Iris pigment epithelial cell (primary cell): Measurements from ENCODE around the gene KRT6A.
"Not testable (repeated sequence)": the region's sequence is repeated elsewhere in the genome, so short reads cannot be mapped to it uniquely, and the experiment has no call there.

Experiments used
- DNase-seq: peaks from one replicate; pipeline ENCODE4 v3.0.0-alpha.2; 2011; ENCODE audit warnings: low read depth

Gene KRT6A

GRCh38 chr12:52500574-52500973 is 7.5 kb upstream of the KRT6A start:
- DNase-seq = not testable (repeated sequence)

DNA sequence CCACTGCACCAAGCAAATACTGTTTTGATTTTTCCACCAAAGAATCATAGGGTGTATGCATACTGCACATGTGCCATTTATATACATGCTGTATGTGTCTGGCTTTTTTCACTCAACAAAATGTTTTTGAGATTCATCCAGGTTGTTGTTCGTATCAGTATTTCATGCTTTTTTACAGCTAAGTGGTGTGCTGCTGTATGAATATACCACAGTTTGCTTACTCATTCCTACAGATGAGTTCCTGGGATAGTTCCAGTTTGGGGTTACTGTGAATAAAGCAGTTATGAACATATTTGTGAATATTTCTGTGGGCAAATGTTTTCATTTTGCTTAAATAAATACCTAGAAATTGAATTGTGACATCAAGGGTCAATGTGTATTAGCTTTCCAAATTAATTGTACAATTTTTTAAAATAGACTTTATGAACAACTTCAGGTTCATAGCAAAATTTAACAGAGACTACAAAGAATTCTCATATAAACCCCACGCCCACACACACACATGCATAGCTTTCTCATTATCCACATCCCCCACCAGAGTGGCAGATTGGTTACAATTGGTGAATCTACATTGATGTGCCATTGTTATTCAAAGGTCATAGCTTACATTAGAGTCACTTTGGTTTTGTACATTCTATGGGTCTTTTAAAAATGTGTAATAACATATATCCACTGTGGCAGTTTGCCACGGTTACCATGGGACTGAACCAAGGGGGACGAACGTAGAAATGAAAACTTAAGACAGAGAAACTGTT is 6.9 kb upstream of the KRT6A start:
- peak; percentile 19 for DNase-seq

- no peak for DNase-seq
Measured at GRCh38 chr12:52498946-52499345, 5.9 kb upstream of the KRT6A start.

- DNase-seq = no peak
Measured at GRCh38 chr12:52497975-52498374, 4.9 kb upstream of the KRT6A start.

- peak; percentile 28 for DNase-seq
Measured at GRCh38 chr12:52496590-52497071, 3.6 kb upstream of the KRT6A start.

DNA sequence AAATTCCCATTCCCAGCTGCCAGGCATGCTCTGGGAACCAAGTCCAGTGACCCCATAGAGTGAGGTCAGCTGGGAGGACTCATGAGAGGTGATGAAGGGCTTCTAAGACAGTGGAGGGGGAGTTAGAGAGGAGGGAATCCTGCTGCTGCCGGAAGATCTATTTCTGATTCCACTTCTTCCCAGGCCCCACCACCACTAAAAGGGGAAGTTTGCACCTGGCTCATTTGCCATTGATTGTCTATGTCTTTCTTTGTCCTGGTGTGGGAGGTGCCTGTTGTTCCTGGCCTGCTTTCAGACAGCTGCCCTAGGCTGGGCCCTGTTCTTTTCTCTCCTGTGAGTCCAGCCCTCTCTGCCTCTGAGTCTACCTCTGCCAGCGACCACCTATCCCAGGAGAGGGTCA is 3.0 kb upstream of the KRT6A start:
- no peak for DNase-seq

GRCh38 chr12:52495389-52495788 is 2.3 kb upstream of the KRT6A start:
- DNase-seq = peak; percentile 8

- peak; percentile 14 for DNase-seq
Measured at GRCh38 chr12:52494518-52494917, 1.5 kb upstream of the KRT6A start.

GRCh38 chr12:52494100-52494499 is 1.0 kb upstream of the KRT6A start:
- DNase-seq = no peak

DNA sequence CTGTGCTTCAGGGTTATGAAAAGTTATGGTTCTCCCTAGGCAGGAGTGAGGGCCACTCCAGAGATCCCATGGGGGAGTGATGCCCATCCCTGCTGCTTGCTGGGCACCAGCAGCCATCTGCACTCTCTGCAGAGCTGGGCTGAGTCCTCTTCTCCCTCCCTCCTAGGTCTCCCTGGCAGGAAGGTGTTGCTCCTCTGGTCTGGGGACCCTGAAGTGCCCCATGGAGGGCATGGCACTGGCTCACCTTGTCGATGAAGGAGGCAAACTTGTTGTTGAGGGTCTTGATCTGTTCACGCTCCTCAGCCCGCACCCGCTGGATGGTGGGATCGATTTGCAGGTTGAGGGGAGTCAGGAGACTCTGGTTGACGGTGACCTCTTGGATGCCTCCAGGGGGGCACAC is 652 bp downstream of the KRT6A start:
- not testable (repeated sequence) for DNase-seq

GRCh38 chr12:52491495-52491894 is 1.6 kb downstream of the KRT6A start:
- DNase-seq = not testable (repeated sequence)

GRCh38 chr12:52488736-52489135 is 4.3 kb downstream of the KRT6A start:
- DNase-seq = no peak

DNA sequence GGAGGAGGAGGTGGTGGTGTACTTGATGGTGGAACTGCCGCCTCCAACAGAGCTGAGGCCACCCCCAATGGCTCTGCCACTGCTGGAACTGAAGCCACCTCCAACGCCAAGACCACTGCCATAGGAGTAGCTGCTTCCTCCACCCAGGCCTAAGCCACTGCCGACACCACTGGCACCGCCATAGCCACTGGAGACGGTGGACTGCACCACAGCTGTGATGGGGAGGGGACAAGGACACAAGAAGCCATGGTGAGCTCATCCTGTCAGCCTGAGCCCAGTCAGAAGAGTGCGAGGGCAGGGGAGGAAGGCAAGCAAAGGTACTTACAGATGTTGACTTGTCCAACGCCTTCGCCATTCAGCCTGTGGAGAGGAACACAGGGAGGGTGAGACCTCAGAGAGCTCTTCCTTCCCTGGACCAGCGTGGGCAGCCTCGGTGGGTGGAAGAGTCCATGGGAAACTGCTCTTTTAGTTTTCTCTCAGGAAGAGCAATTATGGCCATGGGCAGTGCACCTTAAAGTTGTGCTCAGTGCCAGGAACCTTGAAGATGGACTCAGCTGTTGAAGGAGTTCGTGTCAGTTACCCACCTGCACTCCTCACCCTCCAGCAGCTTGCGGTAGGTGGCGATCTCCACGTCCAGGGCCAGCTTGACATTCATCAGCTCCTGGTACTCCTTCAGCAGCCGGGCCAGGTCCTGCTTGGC is 5.2 kb downstream of the KRT6A start:
- DNase-seq = not testable (repeated sequence)

DNA sequence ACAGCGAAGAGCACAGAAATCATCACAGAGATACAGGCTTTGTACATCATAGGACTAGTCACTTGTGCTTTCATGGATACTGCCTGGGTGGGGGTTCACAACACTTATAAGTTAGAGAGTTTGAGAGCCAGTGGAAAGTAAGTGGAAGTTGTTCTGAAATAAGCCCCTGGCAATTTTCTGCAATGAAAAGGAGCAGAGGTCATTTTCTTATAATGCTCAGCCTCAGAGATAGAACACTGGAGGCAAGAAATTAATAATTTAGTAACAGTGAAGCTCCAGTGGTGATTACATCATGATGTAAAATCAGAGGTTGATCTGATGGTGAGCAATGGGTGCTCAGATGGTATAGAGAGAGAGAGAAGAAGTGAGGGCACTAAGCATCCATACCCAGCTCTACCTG is 5.8 kb downstream of the KRT6A start:
- DNase-seq = no peak

DNA sequence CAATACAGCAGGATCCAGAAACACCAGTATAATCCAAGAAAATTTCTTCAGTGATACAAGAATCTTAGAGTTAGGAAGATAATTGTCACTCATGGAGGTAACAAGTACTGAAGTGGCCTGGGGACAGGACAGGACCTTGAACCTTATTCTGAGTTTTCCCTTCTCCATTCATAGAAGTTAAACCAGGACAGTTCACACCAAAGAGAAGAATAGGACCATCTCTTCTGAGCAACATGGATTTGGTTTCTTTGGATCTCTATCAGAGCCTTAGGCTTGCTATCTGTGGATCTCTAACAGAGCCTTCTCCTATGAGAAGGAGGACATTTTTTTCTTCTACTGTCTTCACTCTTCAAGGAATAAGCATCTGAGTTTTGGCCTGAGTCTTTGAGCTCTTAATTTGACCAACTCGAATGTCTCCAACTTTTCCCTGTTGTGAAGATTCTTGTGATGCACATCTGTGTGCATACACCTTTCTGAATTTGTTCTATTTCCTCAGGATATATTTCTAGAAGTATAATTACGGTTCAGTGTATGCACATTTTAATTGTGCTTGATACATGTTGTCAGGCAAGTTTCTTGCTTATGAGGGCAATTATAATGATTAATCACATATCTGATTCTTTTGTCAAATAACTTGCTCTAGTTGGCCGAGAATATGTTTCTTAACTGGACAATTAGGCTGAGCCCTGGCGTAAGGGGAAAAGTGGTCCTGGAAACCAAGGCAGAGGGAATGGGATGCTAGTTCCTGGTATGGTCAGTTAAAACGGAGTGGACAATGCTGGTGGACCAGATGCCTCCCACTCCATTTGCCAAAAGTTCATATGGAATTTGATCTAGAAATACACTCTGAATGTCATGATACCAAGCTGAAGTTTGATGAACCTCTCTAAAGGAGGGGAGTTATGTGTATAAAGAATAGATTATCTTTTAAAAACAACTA is 6.6 kb downstream of the KRT6A start:
- DNase-seq = no peak

DNA sequence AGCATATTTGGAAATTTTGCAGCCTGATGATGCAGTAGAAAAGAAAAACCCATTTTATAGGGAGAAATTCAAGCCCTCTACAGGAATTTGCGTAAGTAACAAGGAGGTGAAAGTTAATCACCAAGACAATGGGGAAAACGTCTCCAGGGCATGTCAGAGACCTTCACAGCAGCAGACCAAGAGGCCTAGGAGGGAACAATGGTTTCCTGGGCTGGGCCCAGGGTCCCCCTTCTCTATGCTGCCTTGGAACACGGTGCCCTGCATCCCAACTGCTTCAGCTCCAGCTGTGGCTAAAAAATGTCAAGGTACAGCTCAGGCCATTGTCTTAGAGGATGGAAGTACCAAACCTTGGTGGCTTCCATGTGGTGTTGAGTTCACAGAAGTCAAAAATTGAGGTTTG is 13.0 kb downstream of the KRT6A start:
- no peak for DNase-seq

DNA sequence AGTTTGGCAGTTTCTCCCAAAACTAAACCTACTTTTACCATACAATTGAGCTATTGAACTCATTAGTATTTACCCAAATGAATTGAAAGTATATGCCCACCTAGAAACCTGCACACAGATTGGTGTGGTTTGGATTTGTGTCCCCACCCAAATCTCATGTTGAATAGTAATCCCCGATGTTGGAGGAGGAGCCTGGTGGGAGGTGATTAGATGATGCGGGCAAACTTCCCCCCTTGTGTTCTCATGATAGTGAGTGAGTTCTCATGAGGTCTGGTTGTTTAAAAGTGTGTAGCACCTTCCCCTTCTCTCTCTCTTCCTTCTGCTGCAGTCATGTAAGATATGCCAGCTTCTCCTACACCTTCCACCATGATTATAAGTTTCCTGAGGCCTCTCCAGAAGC is 15.4 kb downstream of the KRT6A start:
- no peak for DNase-seq

DNA sequence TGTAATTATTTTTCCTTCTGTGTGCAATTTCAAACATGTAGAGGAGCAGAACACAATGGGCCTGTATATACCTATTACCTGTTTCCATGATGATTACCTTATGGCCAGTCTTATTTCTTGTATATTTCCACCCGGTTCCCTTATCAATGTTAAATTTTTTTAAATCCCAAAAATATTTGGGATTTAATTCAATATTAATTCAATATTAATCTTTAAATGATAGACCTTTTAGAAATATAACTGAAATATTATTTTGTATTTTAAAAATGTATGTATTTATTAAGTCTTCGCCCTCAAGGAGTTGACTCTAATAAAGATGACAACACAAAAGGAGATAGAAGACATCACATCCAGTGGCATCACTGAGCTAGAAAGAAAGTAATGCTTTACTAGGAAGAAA is 18.8 kb downstream of the KRT6A start:
- no peak for DNase-seq

DNA sequence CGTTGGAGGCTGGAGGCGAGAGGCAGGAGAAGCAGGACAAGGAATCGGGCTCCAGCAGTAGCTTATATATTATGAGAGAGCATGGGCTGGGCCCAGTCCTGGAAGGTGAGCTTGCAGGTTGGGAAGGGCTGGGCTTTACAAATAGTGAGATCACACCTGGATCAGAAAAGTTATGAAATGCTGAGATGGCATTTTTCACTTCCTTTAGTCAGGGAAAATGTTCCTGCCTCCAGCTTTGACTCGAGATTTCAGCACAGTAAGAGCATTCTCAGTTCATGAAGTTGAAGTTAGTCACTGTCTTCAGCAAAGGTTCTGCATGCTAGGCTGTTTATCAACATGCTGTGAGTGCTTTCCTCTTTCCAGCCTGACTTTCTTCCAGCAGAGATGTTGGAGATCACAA is 19.3 kb downstream of the KRT6A start, which contains the start of gene KRT6C:
Gene KRT6C (minus strand): TSS at position 38 of the 400 bp plus-strand sequence. CDS start 68 bp downstream, outside the sequence.
- DNase-seq = no peak

- no peak for DNase-seq
Measured at GRCh38 chr12:52469853-52470252, 23.2 kb downstream of the KRT6A start.

- no peak for DNase-seq
Measured at GRCh38 chr12:52464897-52465296, 28.2 kb downstream of the KRT6A start.

- no peak for DNase-seq
Measured at GRCh38 chr12:52461693-52462092, 31.4 kb downstream of the KRT6A start.
